ENCODE data around the gene FAM234B. TPM values are rescaled to one million over a fixed set of nuclear protein-coding genes. Genes with fewer than 3 reads are reported as not detected.

FAM234B gene
- total and polyA plus RNA-seq, 2 donors (not counting 1 experiment from before 2014, with no cell fraction given): 2.6 to 8.2 TPM

DNA sequence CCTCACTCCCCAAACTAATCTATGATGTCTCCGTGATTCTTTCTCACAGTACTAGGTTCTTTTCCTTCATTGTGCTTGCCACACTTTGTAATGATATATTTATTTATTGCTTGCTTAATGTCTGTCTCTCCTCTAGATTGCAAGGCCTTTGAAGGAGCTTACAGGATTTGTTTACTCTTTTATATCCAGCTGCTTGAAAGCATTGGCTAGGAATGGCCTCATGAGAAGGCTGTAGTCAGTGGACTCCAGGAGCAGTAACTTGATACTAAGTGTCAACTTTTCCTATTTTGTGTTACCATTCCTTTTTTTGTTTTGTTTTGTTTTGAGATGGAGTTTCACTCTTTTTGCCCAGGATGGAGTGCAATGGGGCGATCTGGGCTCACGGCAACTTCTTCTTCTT is 7.3 kb upstream of the FAM234B start:
- peaks cover 14 to 15% of the 10 kb centered on the region in 2 donors for H3K4me1 ChIP-seq (ENCODE audit: control insufficient read depth in 2 of 2, insufficient read depth in 2 of 2, low read length in 2 of 2)
- H3K4me1 Mint-ChIP-seq: peaks cover 16% of the 10 kb centered on the region
- peaks cover 6% of the 10 kb centered on the region for H3K27me3 Mint-ChIP-seq
- TF ChIP-seq, protein P1, sequence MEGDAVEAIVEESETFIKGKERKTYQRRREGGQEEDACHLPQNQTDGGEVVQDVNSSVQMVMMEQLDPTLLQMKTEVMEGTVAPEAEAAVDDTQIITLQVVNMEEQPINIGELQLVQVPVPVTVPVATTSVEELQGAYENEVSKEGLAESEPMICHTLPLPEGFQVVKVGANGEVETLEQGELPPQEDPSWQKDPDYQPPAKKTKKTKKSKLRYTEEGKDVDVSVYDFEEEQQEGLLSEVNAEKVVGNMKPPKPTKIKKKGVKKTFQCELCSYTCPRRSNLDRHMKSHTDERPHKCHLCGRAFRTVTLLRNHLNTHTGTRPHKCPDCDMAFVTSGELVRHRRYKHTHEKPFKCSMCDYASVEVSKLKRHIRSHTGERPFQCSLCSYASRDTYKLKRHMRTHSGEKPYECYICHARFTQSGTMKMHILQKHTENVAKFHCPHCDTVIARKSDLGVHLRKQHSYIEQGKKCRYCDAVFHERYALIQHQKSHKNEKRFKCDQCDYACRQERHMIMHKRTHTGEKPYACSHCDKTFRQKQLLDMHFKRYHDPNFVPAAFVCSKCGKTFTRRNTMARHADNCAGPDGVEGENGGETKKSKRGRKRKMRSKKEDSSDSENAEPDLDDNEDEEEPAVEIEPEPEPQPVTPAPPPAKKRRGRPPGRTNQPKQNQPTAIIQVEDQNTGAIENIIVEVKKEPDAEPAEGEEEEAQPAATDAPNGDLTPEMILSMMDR (IDR thresholded peaks at IDR 0.05): no peak
- no peak for TF ChIP-seq EZH2 (IDR thresholded peaks at IDR 0.05; ENCODE audit: borderline replicate concordance, insufficient read depth, low read depth, low read length, poor library complexity, severe bottlenecking)
- no peaks in the 10 kb centered on the region for H3K9me3 Mint-ChIP-seq (ENCODE audit: insufficient read depth)
- H3K4me3 ChIP-seq (ENCODE audit: control extremely low read depth in 1 of 5, extremely low read depth in 1 of 5, insufficient read depth in 1 of 5, low read depth in 2 of 5, low read length in 4 of 5): no peak overlapping the region
- ATAC-seq (ENCODE audit: low read depth): no peak
- no peak for DNase-seq
- no peaks in the 10 kb centered on the region for H3K79me2 ChIP-seq (ENCODE audit: control insufficient read depth, insufficient read depth, low read length)
- H4K20me1 ChIP-seq (ENCODE audit: control insufficient read depth, insufficient read depth, low read length, poor library complexity, severe bottlenecking): no peaks in the 10 kb centered on the region
- H3K27ac Mint-ChIP-seq: no peak overlapping the region
- H3K4me2 ChIP-seq (replicated peaks; ENCODE audit: low read depth, low read length, poor library complexity, severe bottlenecking): no peak overlapping the region
- ChIA-PET CTCF (interaction anchor here (1.2 kb wide), 1 partner anchor 15 kb away, joined by 3 read pairs; no protein-coding TSS in a partner anchor), POLR2A (no interaction called here)
- no peaks in the 10 kb centered on the region for H3K36me3 ChIP-seq (replicated peaks in 1 of 2; ENCODE audit: control extremely low read depth in 1 of 2, control insufficient read depth in 1 of 2, extremely low read depth in 1 of 2, insufficient read depth in 2 of 2, low read length in 1 of 2)
- intact Hi-C loops (cut with micrococcal nuclease): no loop called here
- no CpG with 5 or more reads among the region's 3 CpGs for WGBS (ENCODE audit: insufficient coverage)
- H3K9me3 ChIP-seq (ENCODE audit: control extremely low read depth in 1 of 3, control insufficient read depth in 2 of 3, insufficient read depth in 1 of 3, low read length in 2 of 3): no peaks in the 10 kb centered on the region
- H2AFZ ChIP-seq (ENCODE audit: insufficient read depth, low read depth, low read length, poor library complexity, severe bottlenecking): no peak overlapping the region
- no peak overlapping the region for H3K4me3 Mint-ChIP-seq
- no peak overlapping the region for H3K9ac ChIP-seq (ENCODE audit: low read length)
- H3K27me3 ChIP-seq (replicated peaks in 1 of 4; ENCODE audit: control extremely low read depth in 1 of 4, control insufficient read depth in 3 of 4, insufficient read depth in 4 of 4, low read length in 3 of 4): no peaks in the 10 kb centered on the region
- no peak overlapping the region for H3K27ac ChIP-seq (ENCODE audit: low read length in 2 of 2)

DNA sequence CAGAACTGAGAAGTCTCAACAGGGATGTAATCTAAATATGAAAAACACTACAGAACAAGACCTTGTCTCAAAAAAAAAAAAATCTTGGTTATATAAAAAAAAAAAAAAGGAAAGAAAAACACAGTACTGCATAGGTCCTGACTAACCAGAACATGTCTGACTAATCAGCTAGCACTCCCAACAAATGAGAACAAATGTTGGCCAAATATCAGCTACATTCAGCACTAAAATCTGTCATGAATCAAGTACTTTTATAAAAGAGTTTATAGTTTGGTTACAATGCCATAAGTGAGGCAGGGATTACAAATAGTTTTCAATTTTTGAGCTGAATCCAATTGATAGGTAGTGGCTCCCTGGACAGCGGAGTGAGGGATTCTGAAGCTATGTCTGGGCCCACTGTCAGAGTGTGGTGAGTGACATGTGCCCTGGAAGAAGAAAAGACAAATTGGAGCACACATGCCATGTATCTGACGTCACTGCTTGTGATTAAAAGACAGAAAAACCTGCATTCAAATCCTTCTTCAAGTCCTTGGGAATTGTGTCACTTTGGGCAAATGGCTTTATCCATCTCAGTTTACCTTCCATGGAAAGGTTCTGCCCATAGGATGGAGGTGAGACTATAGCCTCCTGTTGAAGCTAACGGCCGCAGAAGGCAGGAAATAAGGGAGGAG is 5.6 kb upstream of the FAM234B start:
- no peaks in the 10 kb centered on the region for H3K9me3 Mint-ChIP-seq (ENCODE audit: insufficient read depth)
- H3K79me2 ChIP-seq (ENCODE audit: control insufficient read depth, insufficient read depth, low read length): no peaks in the 10 kb centered on the region
- TF ChIP-seq, protein P1 (IDR thresholded peaks at IDR 0.05): no peak
- TF ChIP-seq EZH2 (IDR thresholded peaks at IDR 0.05; ENCODE audit: borderline replicate concordance, insufficient read depth, low read depth, low read length, poor library complexity, severe bottlenecking): no peak
- ChIA-PET CTCF (interaction anchor here (0.7 kb wide), 1 partner anchor 249 kb away, joined by 3 read pairs; no protein-coding TSS in a partner anchor), POLR2A (no interaction called here)
- H3K4me2 ChIP-seq (replicated peaks; ENCODE audit: low read depth, low read length, poor library complexity, severe bottlenecking): no peak overlapping the region
- no peak overlapping the region for H3K9ac ChIP-seq (ENCODE audit: low read length)
- no peaks in the 10 kb centered on the region for H3K9me3 ChIP-seq (ENCODE audit: control extremely low read depth in 1 of 3, control insufficient read depth in 2 of 3, insufficient read depth in 1 of 3, low read length in 2 of 3)
- H4K20me1 ChIP-seq (ENCODE audit: control insufficient read depth, insufficient read depth, low read length, poor library complexity, severe bottlenecking): no peaks in the 10 kb centered on the region
- ATAC-seq (ENCODE audit: low read depth) (no peak), DNase-seq (no peak)
- no peak overlapping the region for H3K27ac Mint-ChIP-seq
- 90% methylated on average over 4 of the region's 4 CpGs for WGBS (ENCODE audit: insufficient coverage)
- no peaks in the 10 kb centered on the region for H3K27me3 ChIP-seq (replicated peaks in 1 of 4; ENCODE audit: control extremely low read depth in 1 of 4, control insufficient read depth in 3 of 4, insufficient read depth in 4 of 4, low read length in 3 of 4)
- peaks cover 14 to 15% of the 10 kb centered on the region in 2 donors for H3K4me1 ChIP-seq (ENCODE audit: control insufficient read depth in 2 of 2, insufficient read depth in 2 of 2, low read length in 2 of 2)
- intact Hi-C loops (cut with micrococcal nuclease): no loop called here
- peaks cover 16% of the 10 kb centered on the region for H3K4me1 Mint-ChIP-seq
- H3K27ac ChIP-seq (ENCODE audit: low read length in 2 of 2): no peak overlapping the region
- no peaks in the 10 kb centered on the region for H3K36me3 ChIP-seq (replicated peaks in 1 of 2; ENCODE audit: control extremely low read depth in 1 of 2, control insufficient read depth in 1 of 2, extremely low read depth in 1 of 2, insufficient read depth in 2 of 2, low read length in 1 of 2)
- H2AFZ ChIP-seq (ENCODE audit: insufficient read depth, low read depth, low read length, poor library complexity, severe bottlenecking): no peak overlapping the region
- H3K27me3 Mint-ChIP-seq: peaks cover 6% of the 10 kb centered on the region
- no peak overlapping the region for H3K4me3 Mint-ChIP-seq
- H3K4me3 ChIP-seq (ENCODE audit: control extremely low read depth in 1 of 5, extremely low read depth in 1 of 5, insufficient read depth in 1 of 5, low read depth in 2 of 5, low read length in 4 of 5): no peak overlapping the region
